GM18520 (cell line): Measurements from ENCODE around the gene HMCN2.
A peak's percentile ranks its signal among the peaks of the same experiment; 100 is the strongest.
"Not testable (repeated sequence)": the region's sequence is repeated elsewhere in the genome, so short reads cannot be mapped to it uniquely, and the experiment has no call there.

Experiments
- ATAC-seq: cut with Tn5 transposase; IDR thresholded peaks from one replicate; pipeline ENCODE4 v1.9.1; 2021; ENCODE audit not compliant: unreplicated experiment

The HMCN2 gene

GRCh38 chr9:130237763-130238524 lies 27.6 kb upstream of the HMCN2 start:
- no peak for ATAC-seq

GRCh38 chr9:130239363-130239695 lies 26.2 kb upstream of the HMCN2 start:
- no peak for ATAC-seq

GRCh38 chr9:130239741-130240241 lies 25.8 kb upstream of the HMCN2 start:
- ATAC-seq, result peak; percentile 53

- no peak for ATAC-seq
These were observed 25.0 kb upstream of the HMCN2 start for GRCh38 chr9:130240410-130241197.

- no peak for ATAC-seq
These were observed 24.4 kb upstream of the HMCN2 start for GRCh38 chr9:130241198-130241535.

- no peak for ATAC-seq
These were observed 23.1 kb upstream of the HMCN2 start for GRCh38 chr9:130242270-130243014.

GRCh38 chr9:130243015-130243881 lies 22.3 kb upstream of the HMCN2 start:
- no peak for ATAC-seq

- no peak for ATAC-seq
These were observed 21.7 kb upstream of the HMCN2 start for GRCh38 chr9:130243882-130244170.

GRCh38 chr9:130244548-130245165 lies 20.9 kb upstream of the HMCN2 start:
- ATAC-seq, result no peak

GRCh38 chr9:130245474-130245873 lies 20.1 kb upstream of the HMCN2 start:
- no peak for ATAC-seq

GRCh38 chr9:130246126-130246525 lies 19.4 kb upstream of the HMCN2 start:
- no peak for ATAC-seq

- ATAC-seq, result no peak
These were observed 10.6 kb upstream of the HMCN2 start for GRCh38 chr9:130254747-130255630.

- no peak for ATAC-seq
These were observed 9.9 kb upstream of the HMCN2 start for GRCh38 chr9:130255631-130256134.

GRCh38 chr9:130256644-130257043 lies 8.9 kb upstream of the HMCN2 start:
- no peak for ATAC-seq

- ATAC-seq, result not testable (repeated sequence)
These were observed 7.4 kb upstream of the HMCN2 start for GRCh38 chr9:130258137-130258536.

GRCh38 chr9:130259044-130259443 lies 6.5 kb upstream of the HMCN2 start:
- no peak for ATAC-seq

- no peak for ATAC-seq
These were observed 4.5 kb upstream of the HMCN2 start for GRCh38 chr9:130260816-130261765.

- no peak for ATAC-seq
These were observed 3.4 kb upstream of the HMCN2 start for GRCh38 chr9:130262061-130262745.
